Right lobe of liver (tissue), 6 donors: ENCODE measurements around the gene INAFM2. TPM values are rescaled to one million over a fixed set of nuclear protein-coding genes. Genes with fewer than 3 reads are reported as not detected.

Experiments
- ATAC-seq, 4 donors: fragments of 200-7000 bp; cut with Tn5 transposase; one replicate each; pipeline ENCODE4 v1.9.1; 2020; ENCODE audit warnings: mild to moderate bottlenecking in 4 of 4, moderate library complexity in 4 of 4
- DNase-seq, 3 donors: peaks; one replicate each; pipeline ENCODE4 v3.0.0-alpha.2; 2020
- H3K27ac ChIP-seq, 3 donors: fragments of 200-600 bp; one replicate each; pipeline ENCODE4 v1.8.0; 2022
- H3K27me3 ChIP-seq, 2 donors: fragments of 200-600 bp; one replicate each; pipeline ENCODE4 v1.8.0; 2022
- H3K36me3 ChIP-seq, 4 donors: fragments of 200-600 bp; sonication (generic) in 1 of 4; one replicate each; pipeline versions ENCODE4 v1.5.1 to v1.8.0; 2017 to 2022; ENCODE audit warnings: control low read depth in 1 of 4
- H3K4me1 ChIP-seq, 4 donors: fragments of 200-600 bp; sonication (generic) in 1 of 4; one replicate each; pipeline versions ENCODE4 v1.5.1 to v1.8.0; 2017 to 2022; ENCODE audit warnings: control low read depth in 1 of 4
- H3K4me3 ChIP-seq, 3 donors: fragments of 200-600 bp; one replicate each; pipeline ENCODE4 v1.8.0; 2022
- H3K9me3 ChIP-seq, 4 donors: fragments of 200-600 bp; sonication (generic) in 1 of 4; one replicate each; pipeline versions ENCODE4 v1.5.1 to v1.8.0; 2017 to 2022; ENCODE audit warnings: control low read depth in 1 of 4
- CTCF ChIP-seq, 4 donors: fragments of 200-600 bp in 3 of 4; fragments of 450-650 bp in 1 of 4; IDR thresholded peaks; one replicate each; pipeline versions ENCODE4 v1.5.1 to v1.8.0; 2016 to 2022; ENCODE audit warnings: antibody characterized with exemption in 4 of 4, mild to moderate bottlenecking in 2 of 4
- POLR2A ChIP-seq: fragments of 450-650 bp; IDR thresholded peaks from one replicate; pipeline ENCODE4 v1.6.1; 2017; ENCODE audit warnings: antibody characterized with exemption, mild to moderate bottlenecking
- WGBS: methylation state at CpG from one replicate; pipeline ENCODE4 v1.1.6; 2018; ENCODE audit warnings: low coverage, low lambda C conversion rate; ENCODE audit not compliant: insufficient coverage; ENCODE audit errors: missing lambda C conversion rate; 5-methylcytosine and 5-hydroxymethylcytosine counted together
- intact Hi-C, 2 donors: fragments of 100-400 bp; cut with DNase I; formaldehyde crosslinking; loops; one replicate each; pipeline versions ENCODE4 v1.11.2 to v1.14.1; 2022
- total RNA-seq, 6 experiments: library from RNA; depleted of rRNA in 2 of 6; stranded (reverse); fragments of >200 nt in 2 of 6; fragmentation: NEBNext Ultra II Directional in 3 of 6; extraction: Animal tissue kit (Norgen Biotek cat#: 25700) in 3 of 6; gene quantifications; one replicate each; pipeline versions ENCODE4 v1.1.0 to v1.2.4, GENCODE V29; 2016 to 2023
- donor health status: DM: no; HTN: yes; CAD: no.
- donor health status: DM: no; HTN: no; CAD: no.
- donor health status: DM: no; HTN: no; CAD: no.
- donor health status: DM: no; HTN: yes; CAD: no.
- donor health status: DM: no; HTN: yes; CAD: no.

Gene INAFM2
- total RNA-seq, 6 experiments from 2014 or later, result 4.6 to 8.7 (median 5.8) TPM

DNA sequence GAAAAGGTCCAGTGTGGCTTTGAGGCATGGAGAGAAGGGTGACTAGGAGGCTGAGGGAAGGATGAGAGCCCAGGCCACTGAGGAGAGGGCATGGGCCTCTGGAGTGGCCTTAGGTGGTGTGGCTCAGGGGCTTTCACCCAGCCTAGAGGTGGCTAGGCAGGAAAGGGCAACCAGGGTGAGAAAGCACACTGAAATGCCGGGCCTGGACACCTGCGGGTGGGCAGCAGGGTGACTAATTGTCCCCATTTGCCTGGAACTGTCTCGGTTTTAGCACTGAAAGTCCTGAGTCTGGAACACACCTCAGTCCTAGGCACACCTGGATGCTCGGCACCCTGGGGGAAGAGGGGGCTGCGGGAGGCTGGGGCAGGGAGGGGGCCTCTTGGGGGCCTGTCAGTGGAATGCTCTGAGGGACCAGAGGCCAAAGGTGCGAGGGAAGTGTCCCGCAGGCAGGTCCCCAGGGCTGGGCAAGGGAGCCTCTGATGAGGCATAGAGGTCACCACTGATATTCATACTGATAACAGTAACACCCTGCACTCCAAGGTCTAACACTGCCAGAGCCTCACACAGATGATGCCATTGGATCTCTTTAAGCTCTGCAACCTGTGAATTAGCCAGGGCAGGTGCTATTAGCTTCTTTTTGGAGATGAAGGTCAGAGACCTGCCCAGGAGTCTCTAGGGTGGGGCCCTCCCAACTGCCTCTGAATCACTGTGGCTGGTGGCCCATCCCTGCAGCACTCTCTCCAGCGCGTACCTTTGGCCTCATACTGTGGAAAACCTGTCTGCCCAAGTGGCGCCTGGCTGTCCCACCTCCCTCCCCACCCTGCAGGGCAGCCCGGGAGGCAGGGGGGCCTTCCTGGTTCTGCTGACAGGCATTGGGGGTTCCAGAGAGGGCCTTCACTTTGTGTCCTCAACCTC, 24.3 kb downstream of the INAFM2 start:
- Histone ChIP-seq H3K9me3 (no peaks in the 10 kb centered on the region), H3K4me3 (no peak overlapping the region), H3K27me3 (no peaks in the 10 kb centered on the region), H3K36me3 (no peaks in the 10 kb centered on the region), H3K4me1 (no peaks in the 10 kb centered on the region), H3K27ac (no peak overlapping the region)
- 90% methylated on average over 3 of the region's 11 CpGs for WGBS
- intact Hi-C loops, result loop anchor here in 1 of 2 donors (10.0 kb wide), 1 partner anchor 77 kb away; no protein-coding TSS in a partner anchor
- no peak for TF ChIP-seq POLR2A
- no peak for TF ChIP-seq CTCF (IDR thresholded peaks at IDR 0.05)
- ATAC-seq (no peak), DNase-seq (no peak)

DNA sequence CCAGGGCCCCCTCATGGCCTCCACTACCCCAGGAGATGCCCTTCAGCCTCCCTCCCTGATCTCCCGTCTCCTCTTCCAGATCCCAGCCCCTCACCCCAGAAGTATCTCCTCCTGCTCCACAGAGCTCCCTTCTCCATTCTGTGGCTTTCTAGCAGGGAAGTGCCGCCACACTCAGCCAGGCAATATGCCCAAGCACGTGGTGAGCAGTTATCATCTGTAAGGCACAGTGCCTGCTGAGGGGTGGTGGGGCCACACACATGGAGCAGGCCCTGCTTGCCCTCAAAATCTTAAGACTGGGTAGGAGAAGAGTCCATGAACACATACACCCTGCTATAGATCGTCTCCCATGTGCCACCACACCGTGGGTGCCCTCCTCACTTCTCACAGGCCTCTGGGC, 25.0 kb downstream of the INAFM2 start:
- no peak for DNase-seq
- H3K27ac ChIP-seq, result no peak overlapping the region

DNA sequence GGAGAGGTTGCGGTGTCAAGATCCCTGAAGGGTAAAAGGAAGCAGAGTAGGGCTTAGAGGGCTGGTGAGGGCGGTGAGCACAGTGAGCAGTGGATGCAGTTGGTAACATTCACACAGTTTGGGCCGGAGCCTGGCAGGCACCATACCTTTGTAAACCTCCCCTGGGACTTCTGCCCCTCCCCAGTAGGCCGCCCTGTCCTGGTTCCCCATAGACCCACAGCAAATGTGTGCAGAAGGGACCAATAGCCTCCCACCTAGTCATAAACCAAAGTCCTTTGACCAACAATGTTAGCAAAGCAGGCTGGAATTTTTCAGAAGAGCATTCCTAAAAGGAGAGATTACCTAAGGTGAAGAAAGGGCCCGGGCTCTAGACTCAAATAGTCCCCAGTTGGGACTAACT, 25.7 kb downstream of the INAFM2 start:
- Histone ChIP-seq H3K27me3 (no peaks in the 10 kb centered on the region), H3K36me3 (no peaks in the 10 kb centered on the region), H3K9me3 (no peaks in the 10 kb centered on the region), H3K4me3 (no peak overlapping the region), H3K27ac (no peak overlapping the region), H3K4me1 (peaks cover 0 to 12% (median 2%) of the 10 kb centered on the region in 4 donors)
- DNase-seq (no peak), ATAC-seq (no peak)
- intact Hi-C loops, result loop anchor here in 1 of 2 donors (10.0 kb wide), 1 partner anchor 76 kb away; no protein-coding TSS in a partner anchor
- TF ChIP-seq CTCF (IDR thresholded peaks at IDR 0.05) (no peak), POLR2A (no peak)
- 82% methylated on average over 3 of the region's 5 CpGs for WGBS

More for the DNA sequence above, 25.0 kb downstream of the INAFM2 start:
- H3K27me3 ChIP-seq, result no peaks in the 10 kb centered on the region
- H3K36me3 ChIP-seq, result no peaks in the 10 kb centered on the region
- no peak for TF ChIP-seq POLR2A
- TF ChIP-seq CTCF (IDR thresholded peaks at IDR 0.05), result no peak
- H3K9me3 ChIP-seq, result no peaks in the 10 kb centered on the region
- H3K4me3 ChIP-seq, result no peak overlapping the region
- no peak for ATAC-seq
- intact Hi-C loops, result loop anchor here in 1 of 2 donors (10.0 kb wide), 1 partner anchor 76 kb away; no protein-coding TSS in a partner anchor
- no CpG with 5 or more reads among the region's 5 CpGs for WGBS
- H3K4me1 ChIP-seq, result peaks cover 0 to 5% (median 2%) of the 10 kb centered on the region in 4 donors

GRCh38 chr15:40352281-40352901, 28.9 kb downstream of the INAFM2 start:
- Histone ChIP-seq H3K4me3 (no peak overlapping the region), H3K27me3 (no peaks in the 10 kb centered on the region), H3K27ac (no peak overlapping the region), H3K36me3 (no peaks in the 10 kb centered on the region), H3K4me1 (peaks cover 0 to 15% (median 2%) of the 10 kb centered on the region in 4 donors), H3K9me3 (no peaks in the 10 kb centered on the region)
- intact Hi-C loops, result no loop called here
- ATAC-seq (no peak), DNase-seq (no peak)
- WGBS, result 68% methylated on average over 4 of the region's 7 CpGs
- TF ChIP-seq POLR2A (no peak), CTCF (IDR thresholded peaks at IDR 0.05) (no peak)
